ENCODE measurements around the gene CASP8AP2.
"Not testable (repeated sequence)": the region's sequence is repeated elsewhere in the genome, so short reads cannot be mapped to it uniquely, and the experiment has no call there.

CASP8AP2 gene

DNA sequence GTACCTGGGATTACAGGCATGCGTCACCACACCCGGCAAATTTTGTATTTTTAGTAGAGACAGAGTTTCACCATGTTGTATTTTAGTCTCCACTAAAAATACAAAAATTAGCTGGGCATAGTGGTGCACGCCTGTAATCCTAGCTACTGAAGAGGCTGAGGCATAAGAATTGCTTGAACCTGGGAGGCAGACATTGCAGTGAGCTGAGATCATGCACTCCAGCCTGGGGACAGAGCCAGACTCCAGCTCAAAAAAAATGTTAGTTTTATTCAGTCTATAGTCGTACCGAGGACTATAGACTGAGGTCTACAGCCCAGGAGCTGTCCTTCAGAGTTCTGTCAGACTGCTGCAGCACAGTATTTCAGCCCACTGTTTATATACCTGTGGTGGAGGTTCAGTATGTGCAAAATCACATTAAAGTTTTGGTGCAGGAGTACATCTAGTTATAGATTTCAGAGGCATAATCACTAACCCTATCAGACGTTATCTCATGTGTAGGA, 3.6 kb upstream of the CASP8AP2 start:
- no peak for DNase-seq

DNA sequence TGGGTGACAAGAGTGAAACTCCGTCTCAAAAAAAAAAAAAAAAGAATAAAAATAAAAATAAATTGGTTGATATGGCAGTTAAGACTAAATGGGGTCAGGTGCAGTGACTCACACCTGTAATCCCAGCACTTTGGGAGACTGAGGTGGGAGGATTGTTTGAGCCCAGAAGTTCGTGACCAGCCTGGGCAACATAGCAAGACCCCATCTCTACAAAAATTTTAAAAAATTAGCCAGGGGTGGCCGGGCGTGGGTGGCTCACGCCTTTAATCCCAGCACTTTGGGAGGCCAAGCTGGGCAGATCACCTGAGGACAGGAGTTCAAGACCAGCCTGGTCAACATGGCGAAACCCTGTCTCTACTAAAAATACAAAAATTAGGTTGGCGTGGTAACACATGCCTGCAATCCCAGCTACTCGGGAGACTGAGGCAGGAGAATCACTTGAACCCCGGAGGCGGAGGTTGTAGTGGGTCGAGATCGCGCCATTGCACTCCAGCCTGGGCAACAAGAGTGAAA, 1.1 kb upstream of the CASP8AP2 start:
- DNase-seq = not testable (repeated sequence)

DNA sequence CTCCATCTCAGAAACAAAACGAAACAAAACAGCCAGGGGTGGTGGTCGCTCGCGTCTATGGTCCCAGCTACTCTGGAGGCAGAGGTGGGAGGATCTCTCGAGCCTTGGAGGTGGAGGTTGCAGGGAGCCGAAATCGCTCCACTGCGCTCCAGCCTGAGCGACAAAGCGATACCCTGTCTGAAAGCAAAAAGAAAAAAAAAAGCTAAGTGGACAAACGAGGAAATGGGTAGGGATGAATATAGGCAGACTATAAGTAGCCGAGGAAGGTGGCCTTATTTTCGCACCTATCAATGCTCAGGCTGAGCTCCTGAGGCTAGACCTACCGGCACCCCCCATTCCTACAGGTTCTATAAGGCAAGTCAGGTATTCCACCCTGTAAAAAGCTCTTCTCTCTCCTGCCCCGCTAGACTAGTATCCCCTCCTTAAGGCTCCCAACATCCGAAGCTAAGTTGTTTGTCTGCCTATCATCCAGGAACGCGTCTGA, 650 bp upstream of the CASP8AP2 start:
- DNase-seq = peak; percentile 53

DNA sequence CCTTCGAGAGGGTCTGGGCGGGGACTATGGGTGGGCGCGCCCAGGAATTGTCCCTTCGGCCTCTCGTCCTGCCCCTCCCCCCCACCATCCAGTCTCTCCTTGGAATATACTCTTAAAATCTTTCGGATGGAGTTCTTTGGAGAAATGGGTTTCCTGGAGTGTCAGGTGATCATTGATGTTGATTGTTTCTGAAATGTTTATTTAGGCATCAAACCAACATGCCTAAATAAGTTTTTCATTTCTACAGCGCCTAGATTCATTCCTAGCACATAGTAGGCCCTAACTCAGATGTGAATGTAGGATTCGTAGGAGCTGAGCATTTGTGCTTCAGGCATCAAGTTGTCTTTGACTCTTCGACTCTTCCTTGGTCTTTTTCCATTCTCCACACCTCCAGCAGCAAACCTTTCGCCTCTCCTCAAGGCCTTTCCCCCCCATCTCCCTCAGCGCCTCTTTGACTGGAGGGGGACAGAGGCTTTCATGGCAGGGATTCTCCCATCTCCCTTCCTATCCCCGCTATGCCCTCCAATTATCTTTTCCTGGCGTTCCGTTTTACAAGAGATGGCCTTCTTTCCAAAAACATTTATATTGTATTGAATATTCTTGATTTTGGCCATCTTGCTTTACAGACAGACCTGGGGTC, 610 bp downstream of the CASP8AP2 start:
- no peak for DNase-seq

DNA sequence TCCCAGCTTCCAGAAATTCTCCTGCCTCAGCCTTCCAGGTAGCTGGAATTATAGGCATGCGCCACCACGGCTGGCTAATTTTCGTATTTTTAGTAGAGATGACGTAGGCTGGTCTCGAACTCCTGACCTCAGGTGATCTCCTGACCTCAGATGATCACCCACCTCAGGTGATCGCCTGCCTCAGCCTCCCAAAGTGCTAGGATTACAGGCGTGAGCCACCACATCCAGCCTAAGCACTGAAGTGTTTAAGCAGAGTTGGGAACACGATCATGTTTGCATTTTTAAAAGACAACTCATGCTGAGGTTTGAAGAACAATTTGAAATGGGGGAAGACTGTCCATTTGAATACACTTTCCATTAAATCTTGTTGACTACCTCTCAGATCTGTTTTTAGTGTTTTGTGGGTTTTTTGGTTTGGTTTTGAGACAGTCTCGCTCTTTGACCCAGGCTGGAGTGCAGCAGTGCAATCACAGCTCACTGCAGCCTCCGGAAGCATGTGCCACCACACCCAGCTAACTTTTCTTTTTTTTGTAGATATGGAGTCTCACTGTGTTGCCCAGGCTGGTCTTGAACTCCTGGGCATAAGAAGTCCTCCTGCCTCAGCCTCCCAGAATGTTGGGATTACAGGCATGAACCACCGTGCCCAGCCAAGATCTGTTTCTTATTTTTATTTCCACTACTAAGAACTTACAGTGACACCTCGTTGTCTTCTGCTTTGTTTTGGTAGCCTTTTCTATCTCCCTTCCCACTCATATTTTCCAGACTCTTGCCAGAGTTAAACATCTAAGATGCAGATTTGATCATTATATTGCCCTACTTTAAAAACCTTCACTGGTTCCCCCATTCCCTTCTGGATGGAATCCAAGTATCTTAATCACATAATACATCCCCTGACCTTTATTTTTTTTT, 5.5 kb downstream of the CASP8AP2 start:
- DNase-seq = no peak

DNA sequence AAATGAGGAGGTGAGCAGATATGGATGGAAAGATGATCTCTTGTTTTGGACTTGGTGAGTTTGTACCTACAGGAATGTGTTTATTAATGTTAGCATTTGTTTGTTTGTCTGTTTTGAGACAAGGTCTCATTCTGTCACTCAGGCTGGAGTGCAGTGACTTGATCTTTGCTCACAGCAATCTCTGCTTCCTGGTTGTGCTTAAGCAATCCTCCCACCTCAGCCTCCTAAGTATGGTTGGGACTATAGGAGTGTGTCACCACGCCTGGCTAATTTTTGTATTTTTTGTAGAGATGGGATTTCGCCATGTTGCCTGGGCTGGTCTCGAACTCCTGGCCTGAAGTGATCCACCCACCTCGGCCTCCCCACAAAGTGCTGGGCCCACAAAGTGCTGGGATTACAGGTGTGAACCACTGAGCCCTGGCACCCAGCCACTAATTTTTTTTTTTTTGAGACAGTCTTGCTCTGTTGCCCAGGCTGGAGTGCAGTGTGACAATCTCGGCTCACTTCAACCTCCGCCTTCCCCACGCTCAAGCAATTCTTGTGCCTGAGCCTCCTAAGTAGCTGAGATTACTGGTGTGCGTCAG, 7.1 kb downstream of the CASP8AP2 start:
- no peak for DNase-seq

DNA sequence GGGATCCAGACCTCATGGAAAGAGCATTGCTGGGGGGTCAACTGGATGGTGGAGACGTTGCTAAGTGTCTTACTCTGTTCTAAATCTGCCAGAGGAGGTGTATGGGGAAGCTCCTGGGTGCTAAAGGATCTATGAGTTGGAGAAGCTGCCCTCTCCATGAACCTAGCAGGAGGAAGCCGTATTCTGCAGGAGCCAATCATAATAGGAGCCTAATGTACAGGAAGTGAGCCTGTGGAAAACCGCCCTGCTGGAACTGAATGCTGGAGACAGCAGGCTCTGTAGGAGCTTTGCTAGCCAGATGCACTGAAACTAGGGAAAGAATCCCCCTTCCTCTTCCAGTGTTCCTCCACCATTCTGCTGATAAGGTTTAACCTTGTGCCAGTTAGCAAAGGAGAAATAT, 10.9 kb downstream of the CASP8AP2 start:
- no peak for DNase-seq

DNA sequence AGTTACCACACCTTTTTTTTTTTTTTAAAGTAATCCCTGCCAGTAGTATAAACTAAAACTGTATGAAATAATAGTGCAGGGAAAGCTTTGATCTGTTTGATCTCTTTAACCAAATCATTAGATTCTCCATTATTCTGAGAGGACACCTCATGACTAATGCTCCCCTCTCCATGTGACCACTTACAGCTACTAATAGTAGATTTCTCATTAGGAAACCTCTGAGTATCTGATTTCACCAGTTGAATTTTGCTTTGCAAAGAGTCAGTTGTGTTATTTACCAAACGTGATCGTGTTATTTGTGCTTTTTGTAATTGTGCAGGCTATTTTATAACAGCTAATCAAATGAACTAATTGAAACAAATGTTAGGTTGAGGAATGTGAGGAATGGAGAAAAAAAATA, 12.5 kb downstream of the CASP8AP2 start:
- no peak for DNase-seq

DNA sequence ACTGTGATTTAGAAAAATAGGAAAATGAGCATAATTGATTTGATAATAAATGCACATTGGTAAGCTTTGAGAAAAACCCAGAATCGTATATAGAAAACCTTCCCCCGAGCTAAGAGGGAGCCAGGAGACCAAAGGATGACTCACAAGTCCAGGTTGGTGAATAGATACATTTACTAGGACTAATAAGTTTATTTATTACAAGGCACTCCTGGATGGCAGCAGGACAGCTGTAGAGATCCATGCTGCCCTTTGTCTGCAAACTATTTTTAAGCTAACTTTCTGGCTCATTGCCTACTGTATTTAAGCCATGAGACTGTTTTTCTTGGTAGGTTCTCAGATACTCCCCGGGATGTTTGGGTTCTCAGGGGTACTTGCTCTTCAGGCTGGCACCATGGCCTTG, 13.4 kb downstream of the CASP8AP2 start:
- DNase-seq = no peak

DNA sequence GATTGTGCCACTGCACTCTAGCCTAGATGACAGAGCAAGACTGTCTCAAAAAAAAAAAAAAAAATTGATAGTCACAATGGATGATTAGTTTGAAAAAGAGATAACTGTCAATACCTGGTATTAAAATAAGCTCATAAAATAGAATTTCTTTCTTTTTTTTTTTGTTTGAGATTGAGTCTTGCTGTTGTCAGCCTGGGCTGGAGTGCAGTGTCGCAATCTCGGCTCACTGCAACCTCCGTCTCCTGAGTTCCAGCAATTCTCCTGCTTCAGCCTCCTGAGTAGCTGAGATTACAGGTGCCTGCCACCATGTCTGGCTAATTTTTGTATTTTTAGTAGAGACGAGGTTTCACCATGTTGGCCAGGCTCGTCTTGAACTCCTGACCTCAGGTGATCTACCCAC, 17.8 kb downstream of the CASP8AP2 start:
- DNase-seq = not testable (repeated sequence)

DNA sequence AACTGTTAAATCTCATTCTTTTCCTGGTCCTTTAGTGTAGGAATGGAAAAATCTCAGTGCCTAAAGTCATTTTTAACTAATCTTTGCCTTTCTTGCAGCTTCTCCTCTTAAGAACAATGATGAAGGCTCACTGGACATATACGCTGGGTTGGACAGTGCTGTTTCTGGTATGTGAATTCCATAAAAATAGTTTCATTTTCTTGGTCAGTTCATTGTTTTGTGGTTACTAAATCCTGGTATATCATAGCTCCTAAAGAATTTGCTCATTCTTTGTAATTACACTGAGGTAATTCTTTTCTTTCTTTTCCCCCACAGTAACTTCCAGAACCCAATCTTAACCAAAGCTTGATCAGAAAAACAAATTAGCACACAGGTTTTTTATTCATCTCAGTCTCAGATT, 23.4 kb downstream of the CASP8AP2 start:
- DNase-seq = no peak

DNA sequence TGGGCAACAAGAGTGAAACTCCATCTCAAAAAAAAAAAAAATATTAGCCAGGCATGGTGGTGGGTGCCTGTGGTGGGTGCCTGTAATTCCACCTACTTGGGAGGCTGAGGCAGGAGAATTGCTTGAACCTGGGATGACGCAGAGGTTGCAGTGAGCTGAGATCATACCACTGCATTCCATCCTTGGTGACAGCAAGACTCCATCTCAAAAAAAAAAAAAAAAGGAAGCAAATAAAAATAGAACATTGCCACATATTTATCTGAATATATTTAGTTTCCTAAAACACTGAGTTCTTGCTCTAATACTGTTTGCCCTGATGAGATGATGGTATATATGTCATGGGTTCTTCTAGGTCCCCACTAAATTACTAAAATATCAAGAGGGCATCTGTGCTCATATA, 28.4 kb downstream of the CASP8AP2 start:
- no peak for DNase-seq

DNA sequence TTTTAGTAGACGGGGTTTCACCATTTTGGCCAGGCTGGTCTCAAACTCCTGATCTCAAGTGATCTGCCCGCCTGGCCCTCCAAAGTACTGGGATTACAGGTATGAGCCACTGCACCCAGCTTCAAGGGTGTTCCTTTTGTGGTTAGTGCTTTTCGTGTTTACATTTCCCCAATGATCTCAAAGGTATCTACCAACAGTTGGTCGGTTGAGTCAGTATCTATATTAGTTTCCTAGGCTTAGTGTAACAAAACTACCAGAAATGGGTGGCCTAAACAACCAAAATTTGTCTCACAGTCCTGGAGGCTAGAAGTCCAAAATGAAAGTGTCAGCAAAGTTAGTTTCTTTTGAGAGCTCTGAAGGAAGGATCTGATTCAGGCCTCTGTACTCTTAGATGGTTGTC, 30.1 kb downstream of the CASP8AP2 start:
- no peak for DNase-seq

DNA sequence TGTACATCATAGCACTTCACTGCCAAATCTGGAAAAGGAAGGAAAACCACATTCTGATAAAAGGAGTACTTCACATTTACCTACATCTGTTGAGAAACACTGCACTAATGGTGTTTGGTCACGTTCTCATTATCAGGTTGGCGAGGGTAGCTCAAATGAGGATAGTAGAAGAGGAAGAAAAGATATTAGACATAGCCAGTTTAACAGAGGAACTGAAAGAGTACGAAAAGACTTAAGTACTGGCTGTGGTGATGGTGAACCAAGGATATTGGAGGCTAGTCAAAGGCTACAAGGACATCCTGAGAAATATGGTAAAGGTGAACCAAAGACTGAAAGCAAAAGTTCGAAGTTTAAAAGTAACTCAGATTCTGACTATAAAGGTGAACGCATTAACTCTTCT, 32.6 kb downstream of the CASP8AP2 start:
- DNase-seq = no peak

DNA sequence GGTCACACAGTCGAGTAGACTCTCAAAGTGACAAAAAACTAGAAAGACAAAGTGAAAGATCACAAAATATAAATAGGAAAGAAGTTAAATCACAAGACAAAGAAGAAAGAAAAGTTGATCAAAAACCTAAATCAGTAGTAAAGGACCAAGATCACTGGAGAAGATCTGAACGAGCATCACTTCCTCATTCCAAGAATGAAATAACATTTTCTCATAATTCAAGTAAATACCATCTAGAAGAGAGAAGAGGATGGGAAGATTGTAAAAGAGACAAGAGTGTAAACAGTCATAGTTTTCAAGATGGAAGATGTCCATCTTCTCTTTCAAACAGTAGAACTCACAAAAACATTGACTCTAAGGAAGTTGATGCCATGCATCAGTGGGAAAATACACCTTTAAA, 33.0 kb downstream of the CASP8AP2 start:
- no peak for DNase-seq

DNA sequence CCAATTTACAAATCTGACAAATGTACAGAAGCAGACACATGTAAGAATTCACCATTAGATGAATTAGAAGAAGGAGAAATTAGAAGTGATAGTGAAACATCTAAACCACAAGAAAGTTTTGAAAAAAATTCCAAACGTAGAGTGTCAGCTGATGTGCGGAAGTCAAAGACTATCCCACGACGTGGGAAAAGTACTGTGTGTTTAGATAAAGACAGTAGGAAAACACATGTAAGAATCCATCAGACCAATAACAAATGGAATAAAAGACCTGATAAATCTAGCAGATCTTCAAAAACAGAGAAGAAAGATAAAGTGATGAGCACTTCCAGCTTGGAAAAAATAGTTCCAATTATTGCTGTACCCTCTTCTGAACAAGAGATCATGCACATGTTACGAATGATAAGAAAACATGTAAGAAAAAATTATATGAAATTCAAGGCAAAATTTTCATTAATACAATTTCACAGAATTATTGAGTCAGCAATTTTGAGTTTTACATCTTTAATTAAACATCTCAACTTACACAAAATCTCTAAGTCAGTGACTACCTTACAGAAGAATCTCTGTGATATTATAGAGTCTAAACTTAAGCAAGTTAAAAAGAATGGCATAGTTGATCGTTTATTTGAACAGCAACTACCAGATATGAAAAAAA, 36.5 kb downstream of the CASP8AP2 start:
- no peak for DNase-seq

DNA sequence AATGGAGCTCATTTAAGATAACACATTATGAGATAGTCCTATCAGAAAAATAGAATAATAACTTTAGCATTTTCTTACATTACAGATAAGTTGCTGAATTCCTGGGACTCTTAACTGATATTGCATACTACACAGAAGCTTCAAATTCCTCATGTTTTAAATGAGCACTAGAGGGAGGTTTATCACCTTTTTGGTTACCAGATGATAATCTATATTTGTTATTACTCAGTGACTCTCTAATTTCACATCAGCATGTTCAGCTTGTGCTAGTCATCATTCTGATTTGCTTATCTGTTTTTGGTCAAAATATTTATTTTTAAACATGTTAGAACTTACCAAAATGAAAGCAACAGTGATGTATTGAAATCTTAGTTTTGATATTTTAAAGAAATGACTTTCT, 44.0 kb downstream of the CASP8AP2 start:
- DNase-seq = no peak

DNA sequence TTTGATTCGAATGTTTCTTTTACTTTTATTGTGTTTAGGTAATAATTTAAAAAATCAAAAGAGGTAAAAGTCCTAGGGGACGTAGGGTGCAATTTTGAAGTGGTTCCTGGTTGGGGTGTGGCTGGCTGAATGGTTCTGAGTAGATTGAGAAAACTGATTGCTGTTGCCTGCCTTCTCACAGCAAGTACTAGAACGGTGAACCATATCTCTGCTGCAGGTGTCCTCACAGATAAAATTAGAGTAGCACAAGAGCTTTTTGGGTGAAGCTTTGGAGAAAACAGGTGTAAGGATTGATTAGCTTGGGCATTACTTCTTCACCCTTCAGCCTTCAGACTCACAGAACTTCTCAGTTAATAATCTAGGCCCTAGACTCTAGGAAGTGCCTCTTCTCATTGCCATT, 44.8 kb downstream of the CASP8AP2 start:
- DNase-seq = no peak

DNA sequence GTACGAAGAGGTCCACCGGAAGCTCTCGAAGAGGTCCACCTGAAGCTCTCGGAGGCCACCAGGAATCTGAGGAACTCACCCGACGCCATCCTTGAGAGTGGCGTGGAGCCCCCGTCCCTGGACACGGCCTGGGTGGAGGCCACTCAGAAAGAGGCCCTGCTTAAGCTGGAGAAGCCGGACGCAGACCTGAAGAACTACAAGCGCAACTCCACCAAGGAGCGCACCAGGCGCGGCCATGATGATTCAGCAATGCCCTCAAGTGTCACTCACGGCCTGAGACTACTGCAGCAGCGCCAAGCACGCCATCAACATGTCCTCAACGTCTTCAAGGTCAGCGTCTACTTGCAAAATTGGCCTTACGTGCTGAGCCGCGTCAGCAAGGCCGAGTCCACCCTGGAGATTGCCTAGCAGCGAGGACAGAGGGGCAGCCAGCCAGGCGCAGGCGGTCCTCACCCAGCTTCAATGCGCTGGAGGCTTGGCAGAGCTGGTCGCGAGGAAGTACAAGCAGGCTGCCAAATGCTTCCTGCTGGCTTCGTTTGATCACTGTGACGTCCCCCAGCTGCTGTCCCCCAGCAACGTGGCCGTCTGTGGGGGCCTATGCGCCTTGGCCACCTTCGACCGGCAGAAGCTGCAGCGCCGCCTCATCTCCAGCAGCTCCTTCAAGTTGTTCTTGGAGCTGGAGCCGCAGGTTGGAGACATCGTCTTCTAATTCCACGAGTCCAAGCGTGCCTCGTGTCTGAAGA, 56.9 kb downstream of the CASP8AP2 start:
- no peak for DNase-seq

DNA sequence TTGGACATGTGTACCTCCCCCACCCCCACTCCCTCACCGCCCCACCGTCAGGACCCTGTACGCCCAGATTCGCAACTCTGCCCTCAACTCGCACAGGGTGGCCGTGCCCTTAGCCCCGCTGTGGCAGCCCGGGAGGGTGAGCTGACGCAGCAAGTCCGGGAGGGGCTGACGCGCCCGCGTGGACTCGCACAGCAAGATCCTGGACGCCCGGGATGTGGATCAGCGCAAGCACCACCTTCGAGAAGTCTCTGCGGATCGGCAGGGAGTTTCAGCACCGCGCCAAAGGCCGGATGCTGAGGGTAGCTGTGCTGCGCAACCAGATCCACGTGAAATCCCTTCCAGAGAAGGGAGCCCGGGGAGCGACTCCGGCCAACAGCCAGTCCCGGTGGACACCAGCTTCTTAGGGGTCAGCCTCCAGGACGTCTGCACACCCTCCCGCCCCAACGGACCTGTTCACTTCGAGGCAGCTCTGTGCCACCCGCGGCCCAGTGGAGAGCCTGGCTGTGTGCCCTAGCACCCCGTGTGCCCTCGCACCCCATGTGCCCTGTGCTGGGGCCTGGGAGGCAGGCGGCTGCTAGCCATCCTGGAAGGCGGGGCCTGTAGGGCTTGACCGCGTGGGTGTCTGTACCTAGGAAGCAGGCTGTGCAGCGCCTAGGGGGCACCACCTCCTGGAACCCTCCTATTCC, 57.9 kb downstream of the CASP8AP2 start:
- no peak for DNase-seq

DNA sequence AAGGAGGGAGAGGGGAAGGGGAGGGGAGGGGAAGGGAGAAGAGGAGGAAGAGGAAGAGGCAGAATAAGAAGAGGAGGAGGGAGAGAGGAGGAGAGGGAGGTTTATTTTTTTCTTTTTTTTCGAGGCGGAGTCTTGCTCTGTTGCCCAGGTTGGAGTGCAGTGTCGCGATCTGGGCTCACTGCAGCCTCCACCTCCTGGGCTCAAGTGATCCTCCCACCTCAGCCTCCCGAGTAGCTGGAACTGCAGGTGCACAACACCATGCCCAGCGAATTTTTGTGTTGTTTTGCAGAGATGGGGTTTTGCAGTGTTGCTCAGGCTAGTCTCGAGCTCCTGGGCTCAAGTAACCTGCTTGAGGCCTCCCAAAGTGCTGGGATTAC, 58.4 kb downstream of the CASP8AP2 start:
- DNase-seq = no peak

DNA sequence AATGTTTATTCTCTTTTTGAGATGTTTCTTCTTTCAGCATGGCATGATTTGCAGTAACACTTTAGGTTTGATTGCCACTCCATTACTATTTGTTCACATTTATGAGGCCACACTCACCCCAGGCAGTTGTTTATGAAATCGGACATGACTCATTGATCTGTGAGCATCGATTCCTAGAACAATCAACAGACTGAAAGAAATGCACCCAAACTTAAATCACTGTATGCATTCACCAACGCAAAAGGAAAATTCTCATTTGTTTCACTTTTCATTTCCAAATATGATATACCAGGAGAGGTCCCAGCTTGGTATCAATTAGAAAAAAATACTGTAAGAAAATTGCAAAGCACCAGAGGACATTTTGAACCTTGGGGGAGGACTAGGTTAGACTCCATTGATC, 59.2 kb downstream of the CASP8AP2 start:
- DNase-seq = no peak
